ENCODE measurements around the gene SIX3.
A peak's percentile ranks its signal among the peaks of the same experiment; 100 is the strongest.

SIX3 gene

GRCh38 chr2:44979581-44979980 lies 38.1 kb downstream of the SIX3 start:
- no peak overlapping the region for H3K4me3 ChIP-seq (ENCODE audit: low read length)
- no peak for DNase-seq (ENCODE audit: low read depth)
- TF ChIP-seq, protein P1, sequence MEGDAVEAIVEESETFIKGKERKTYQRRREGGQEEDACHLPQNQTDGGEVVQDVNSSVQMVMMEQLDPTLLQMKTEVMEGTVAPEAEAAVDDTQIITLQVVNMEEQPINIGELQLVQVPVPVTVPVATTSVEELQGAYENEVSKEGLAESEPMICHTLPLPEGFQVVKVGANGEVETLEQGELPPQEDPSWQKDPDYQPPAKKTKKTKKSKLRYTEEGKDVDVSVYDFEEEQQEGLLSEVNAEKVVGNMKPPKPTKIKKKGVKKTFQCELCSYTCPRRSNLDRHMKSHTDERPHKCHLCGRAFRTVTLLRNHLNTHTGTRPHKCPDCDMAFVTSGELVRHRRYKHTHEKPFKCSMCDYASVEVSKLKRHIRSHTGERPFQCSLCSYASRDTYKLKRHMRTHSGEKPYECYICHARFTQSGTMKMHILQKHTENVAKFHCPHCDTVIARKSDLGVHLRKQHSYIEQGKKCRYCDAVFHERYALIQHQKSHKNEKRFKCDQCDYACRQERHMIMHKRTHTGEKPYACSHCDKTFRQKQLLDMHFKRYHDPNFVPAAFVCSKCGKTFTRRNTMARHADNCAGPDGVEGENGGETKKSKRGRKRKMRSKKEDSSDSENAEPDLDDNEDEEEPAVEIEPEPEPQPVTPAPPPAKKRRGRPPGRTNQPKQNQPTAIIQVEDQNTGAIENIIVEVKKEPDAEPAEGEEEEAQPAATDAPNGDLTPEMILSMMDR (IDR thresholded peaks at IDR 0.05; ENCODE audit: insufficient read depth, low read depth, low read length, missing control alignments): no peak

GRCh38 chr2:44980751-44981713 lies 39.5 kb downstream of the SIX3 start:
- no peak overlapping the region for H3K4me3 ChIP-seq (ENCODE audit: low read length)
- no peak for DNase-seq (ENCODE audit: low read depth)
- TF ChIP-seq, protein P1 (IDR thresholded peaks at IDR 0.05; ENCODE audit: insufficient read depth, low read depth, low read length, missing control alignments): no peak

GRCh38 chr2:44981714-44982108 lies 40.2 kb downstream of the SIX3 start:
- no peak overlapping the region for H3K4me3 ChIP-seq (ENCODE audit: low read length)
- peak; percentile 71 for DNase-seq (ENCODE audit: low read depth)
- TF ChIP-seq, protein P1 (IDR thresholded peaks at IDR 0.05; ENCODE audit: insufficient read depth, low read depth, low read length, missing control alignments): peak; percentile 88

GRCh38 chr2:44983836-44984604 lies 42.5 kb downstream of the SIX3 start:
- TF ChIP-seq, protein P1 (IDR thresholded peaks at IDR 0.05; ENCODE audit: insufficient read depth, low read depth, low read length, missing control alignments): no peak
- no peak for DNase-seq (ENCODE audit: low read depth)
- H3K4me3 ChIP-seq (ENCODE audit: low read length): no peak overlapping the region

DNA sequence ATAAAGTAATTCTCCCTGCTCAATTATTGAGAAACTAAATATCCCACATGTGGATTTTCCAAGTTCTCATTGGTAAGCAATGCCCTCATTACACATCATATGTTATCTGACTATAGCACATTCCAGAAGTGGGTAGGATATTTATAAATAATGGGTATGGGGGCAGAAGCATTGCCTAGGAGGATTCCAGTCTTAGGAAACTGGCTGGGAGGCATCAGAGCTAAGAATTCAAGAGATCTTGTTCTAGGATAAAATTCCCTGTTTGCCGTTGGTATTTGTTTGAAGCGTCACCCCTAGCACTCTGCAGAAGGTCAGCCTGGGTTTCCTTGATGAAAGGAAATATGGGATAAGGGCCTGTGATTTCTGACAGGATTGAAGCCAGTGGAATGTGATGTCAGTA lies 47.7 kb downstream of the SIX3 start:
- TF ChIP-seq, protein P1 (IDR thresholded peaks at IDR 0.05; ENCODE audit: insufficient read depth, low read depth, low read length, missing control alignments): no peak
- no peak for DNase-seq (ENCODE audit: low read depth)
- no peak overlapping the region for H3K4me3 ChIP-seq (ENCODE audit: low read length)

DNA sequence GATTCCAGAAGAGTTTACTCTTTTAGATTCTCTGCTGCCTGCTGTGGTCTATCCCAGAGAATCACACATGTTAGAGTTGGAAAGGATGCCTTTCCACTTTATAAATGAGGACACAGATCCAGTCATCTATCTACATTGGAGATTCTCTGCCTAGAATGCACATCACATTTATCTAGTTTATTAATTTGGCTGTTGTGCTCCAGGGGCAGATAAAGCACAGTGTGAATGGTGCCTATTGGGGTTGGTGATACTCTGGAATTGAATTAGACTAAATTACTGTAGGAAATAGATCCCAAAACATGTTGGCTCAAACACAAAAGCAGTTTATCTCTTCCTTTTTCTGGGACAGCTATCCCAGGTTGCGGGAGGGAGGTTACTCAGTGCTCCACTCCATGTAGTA lies 52.9 kb downstream of the SIX3 start:
- H3K4me3 ChIP-seq (ENCODE audit: low read length): no peak overlapping the region
- TF ChIP-seq, protein P1 (IDR thresholded peaks at IDR 0.05; ENCODE audit: insufficient read depth, low read depth, low read length, missing control alignments): no peak
- DNase-seq (ENCODE audit: low read depth): no peak

Data from epithelial cell of esophagus (primary cell).